ENCODE results near the gene CES3.
A peak's percentile ranks its signal among the peaks of the same experiment; 100 is the strongest.

Gene CES3

DNA sequence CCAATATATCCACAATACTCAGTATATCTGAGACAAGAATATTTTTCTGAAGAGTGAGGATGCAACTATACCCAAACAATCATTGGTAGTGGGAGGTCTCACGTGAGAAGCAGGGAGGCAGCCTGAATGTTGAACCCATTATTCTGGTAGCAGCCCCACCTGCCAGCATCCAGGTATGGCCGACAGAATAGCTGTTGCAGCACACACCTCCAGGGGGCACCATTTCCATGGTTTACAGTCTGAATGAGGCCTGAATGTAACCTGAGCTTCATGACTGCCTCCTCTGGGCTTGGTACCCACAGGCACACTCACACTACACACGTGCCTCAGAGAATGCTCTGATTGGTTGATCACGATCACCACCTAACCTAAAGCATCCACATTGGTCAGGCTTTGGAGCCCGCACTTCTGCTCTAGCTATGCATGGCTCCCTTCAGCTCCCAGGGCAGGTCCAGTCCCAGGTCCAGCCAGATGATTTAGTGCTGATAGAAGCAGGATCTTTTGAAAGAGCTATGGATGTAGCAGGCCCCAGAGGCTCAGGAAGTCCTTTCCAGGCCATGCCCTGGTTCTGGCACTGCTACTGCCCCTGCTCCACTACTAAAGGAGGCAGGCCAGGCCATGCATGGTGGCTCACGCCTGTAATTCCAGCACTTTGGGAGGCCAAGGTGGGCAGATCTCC, 56.9 kb downstream of the CES3 start:
- TF ChIP-seq ZFX (IDR thresholded peaks at IDR 0.05; ENCODE audit: borderline replicate concordance): no peak
- TF ChIP-seq, protein P1, sequence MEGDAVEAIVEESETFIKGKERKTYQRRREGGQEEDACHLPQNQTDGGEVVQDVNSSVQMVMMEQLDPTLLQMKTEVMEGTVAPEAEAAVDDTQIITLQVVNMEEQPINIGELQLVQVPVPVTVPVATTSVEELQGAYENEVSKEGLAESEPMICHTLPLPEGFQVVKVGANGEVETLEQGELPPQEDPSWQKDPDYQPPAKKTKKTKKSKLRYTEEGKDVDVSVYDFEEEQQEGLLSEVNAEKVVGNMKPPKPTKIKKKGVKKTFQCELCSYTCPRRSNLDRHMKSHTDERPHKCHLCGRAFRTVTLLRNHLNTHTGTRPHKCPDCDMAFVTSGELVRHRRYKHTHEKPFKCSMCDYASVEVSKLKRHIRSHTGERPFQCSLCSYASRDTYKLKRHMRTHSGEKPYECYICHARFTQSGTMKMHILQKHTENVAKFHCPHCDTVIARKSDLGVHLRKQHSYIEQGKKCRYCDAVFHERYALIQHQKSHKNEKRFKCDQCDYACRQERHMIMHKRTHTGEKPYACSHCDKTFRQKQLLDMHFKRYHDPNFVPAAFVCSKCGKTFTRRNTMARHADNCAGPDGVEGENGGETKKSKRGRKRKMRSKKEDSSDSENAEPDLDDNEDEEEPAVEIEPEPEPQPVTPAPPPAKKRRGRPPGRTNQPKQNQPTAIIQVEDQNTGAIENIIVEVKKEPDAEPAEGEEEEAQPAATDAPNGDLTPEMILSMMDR (IDR thresholded peaks at IDR 0.05): peak; percentile 87
- 0 out of 2 replicates have a peak overlapping the region, but pooled peaks have one; percentile 30 for H3K27ac ChIP-seq

DNA sequence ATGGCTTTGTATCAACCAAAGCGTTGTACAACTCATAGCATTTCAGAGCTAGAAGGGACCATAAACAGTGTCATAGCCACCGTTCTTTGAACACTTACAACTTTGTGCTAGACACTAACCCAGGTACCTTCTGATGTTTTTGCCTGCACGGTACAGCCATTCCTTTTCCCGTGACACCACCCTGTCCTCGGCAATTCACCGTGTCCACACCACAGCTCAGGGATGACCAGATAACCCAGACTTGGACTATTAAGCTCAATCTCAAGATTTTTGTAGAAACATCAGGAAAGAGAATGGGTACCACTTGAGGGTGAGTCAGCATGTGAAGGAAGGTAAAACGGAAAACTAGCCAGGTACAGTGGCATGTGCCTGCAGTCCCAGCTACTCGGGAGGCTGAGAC, 58.1 kb downstream of the CES3 start:
- TF ChIP-seq, protein P1 (IDR thresholded peaks at IDR 0.05): no peak
- no peak for TF ChIP-seq ZFX (IDR thresholded peaks at IDR 0.05; ENCODE audit: borderline replicate concordance)
- H3K27ac ChIP-seq: no peak overlapping the region

DNA sequence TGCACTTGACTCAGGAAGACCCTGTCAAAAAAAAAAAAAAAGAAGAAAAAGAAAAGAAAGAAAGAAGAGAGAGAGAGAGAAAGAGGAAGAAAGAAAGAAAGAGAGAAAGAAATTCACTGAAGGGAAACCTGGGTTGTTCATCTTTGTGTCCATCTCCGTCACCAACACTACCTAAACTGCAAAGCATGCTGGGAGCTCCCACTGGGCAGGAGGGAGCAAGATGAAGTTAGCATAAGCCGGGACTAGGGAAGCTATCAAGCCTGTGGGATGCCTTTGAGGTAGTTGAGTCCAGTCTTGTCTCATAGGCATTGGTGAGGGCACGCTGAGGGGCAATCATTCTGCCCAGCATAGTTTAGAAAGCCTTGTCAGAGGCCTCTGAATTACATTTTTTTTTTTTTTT, 60.3 kb downstream of the CES3 start:
- no peak for TF ChIP-seq ZFX (IDR thresholded peaks at IDR 0.05; ENCODE audit: borderline replicate concordance)
- TF ChIP-seq, protein P1 (IDR thresholded peaks at IDR 0.05): no peak
- H3K27ac ChIP-seq: no peak overlapping the region

DNA sequence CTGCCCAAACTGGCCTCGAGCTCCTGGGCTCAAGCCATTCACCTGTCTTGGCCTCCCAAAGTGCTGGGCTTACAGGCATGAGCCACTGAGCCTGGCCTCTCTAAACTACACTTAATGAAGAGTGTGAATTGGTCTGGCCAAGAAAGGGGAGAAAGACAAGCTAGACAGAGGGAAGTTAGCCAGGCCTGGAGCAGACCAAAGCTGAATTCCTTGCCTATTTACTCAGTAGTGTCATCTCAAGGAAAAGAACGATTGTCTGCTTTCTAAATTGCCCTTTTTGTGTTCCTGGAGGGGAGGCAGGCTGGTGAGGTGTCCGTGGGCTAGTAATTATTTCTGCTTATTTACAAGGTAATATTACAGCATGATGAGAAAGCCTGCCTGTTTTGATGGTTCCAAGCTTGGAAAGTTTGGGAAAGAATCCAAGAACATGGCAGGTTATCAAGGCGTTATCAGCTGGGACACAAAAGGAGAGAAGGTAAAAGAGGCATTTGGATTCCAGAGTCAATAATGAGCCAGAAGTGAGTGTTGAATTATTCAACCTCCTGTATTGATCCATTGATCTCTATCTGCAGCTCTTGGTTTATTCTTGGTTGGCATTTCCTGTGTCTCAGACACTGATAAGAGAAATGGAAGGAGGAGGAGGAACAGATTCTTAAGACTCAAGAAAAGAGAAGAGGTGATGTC, 61.6 kb downstream of the CES3 start:
- TF ChIP-seq, protein P1 (IDR thresholded peaks at IDR 0.05): no peak
- TF ChIP-seq ZFX (IDR thresholded peaks at IDR 0.05; ENCODE audit: borderline replicate concordance): no peak
- no peak overlapping the region for H3K27ac ChIP-seq

DNA sequence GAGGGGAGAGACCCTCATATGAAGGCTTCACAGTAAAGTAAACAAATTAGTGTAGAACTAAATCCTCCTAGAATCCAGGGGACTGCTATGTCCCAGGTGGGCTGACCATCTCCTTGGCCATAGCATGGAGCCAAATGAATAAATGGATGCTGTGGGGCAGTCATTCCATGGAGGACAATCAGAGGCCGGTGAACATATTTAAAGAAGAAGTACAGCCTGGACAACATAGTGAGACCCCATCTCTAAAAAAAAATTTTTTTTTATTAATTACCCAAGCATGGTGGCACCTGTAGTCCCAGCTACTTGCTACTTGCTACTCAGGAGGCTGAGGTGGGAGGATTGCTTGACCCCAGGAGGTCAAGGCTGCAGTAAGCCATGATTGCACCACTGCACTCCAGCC, 62.6 kb downstream of the CES3 start:
- no peak for TF ChIP-seq ZFX (IDR thresholded peaks at IDR 0.05; ENCODE audit: borderline replicate concordance)
- TF ChIP-seq, protein P1 (IDR thresholded peaks at IDR 0.05): no peak
- H3K27ac ChIP-seq: no peak overlapping the region
